ENCODE results near the gene PRICKLE4.

Gene PRICKLE4

GRCh38 chr6:41750374-41750773 lies 30.2 kb upstream of the PRICKLE4 start:
- H2BK5ac ChIP-seq (ENCODE audit: low read length), result no peak overlapping the region
- H3K27ac ChIP-seq (ENCODE audit: low read depth, low read length), result no peak overlapping the region
- no peak overlapping the region for H3K18ac ChIP-seq (ENCODE audit: low read length)
- no peaks in the 10 kb centered on the region for H3K4me1 ChIP-seq (ENCODE audit: control insufficient read depth, low read depth, low read length)
- H3K9ac ChIP-seq (ENCODE audit: low read length), result no peak overlapping the region
- DNase-seq, result no peak
- H4K8ac ChIP-seq (ENCODE audit: low read depth, low read length), result no peak overlapping the region
- H3K23ac ChIP-seq (ENCODE audit: low read length), result no peak overlapping the region
- no peaks in the 10 kb centered on the region for H3K79me2 ChIP-seq (ENCODE audit: control insufficient read depth, insufficient read depth, low read length)
- WGBS (ENCODE audit: extremely low coverage, insufficient coverage, low lambda C conversion rate), result no CpG with 5 or more reads among the region's 3 CpGs
- H3K4ac ChIP-seq (ENCODE audit: low read depth, low read length), result no peak overlapping the region
- H2AK5ac ChIP-seq (ENCODE audit: low read length), result no peak overlapping the region
- H2BK15ac ChIP-seq (replicated peaks; ENCODE audit: low read depth), result no peak overlapping the region
- no peaks in the 10 kb centered on the region for H3K27me3 ChIP-seq (ENCODE audit: insufficient read depth, low read length, poor library complexity)
- no peak overlapping the region for H3K4me3 ChIP-seq (ENCODE audit: low read length)
- H4K5ac ChIP-seq (ENCODE audit: low read length), result no peak overlapping the region
- no peaks in the 10 kb centered on the region for H3K36me3 ChIP-seq (ENCODE audit: control insufficient read depth, insufficient read depth, low read length)
- H3K79me1 ChIP-seq (ENCODE audit: low read length), result no peaks in the 10 kb centered on the region
- H2BK120ac ChIP-seq (ENCODE audit: low read depth, low read length), result no peak overlapping the region
- no peak overlapping the region for H3K4me2 ChIP-seq (ENCODE audit: low read length)
- H3K56ac ChIP-seq (ENCODE audit: low read length), result no peak overlapping the region

GRCh38 chr6:41755895-41756294 lies 24.7 kb upstream of the PRICKLE4 start:
- Histone ChIP-seq H2BK15ac (replicated peaks; ENCODE audit: low read depth) (no peak overlapping the region), H3K18ac (ENCODE audit: low read length) (no peak overlapping the region), H2BK5ac (ENCODE audit: low read length) (no peak overlapping the region), H3K4me3 (ENCODE audit: low read length) (no peak overlapping the region), H3K9ac (ENCODE audit: low read length) (no peak overlapping the region), H3K56ac (ENCODE audit: low read length) (no peak overlapping the region), H4K8ac (ENCODE audit: low read depth, low read length) (no peak overlapping the region), H3K79me2 (ENCODE audit: control insufficient read depth, insufficient read depth, low read length) (no peaks in the 10 kb centered on the region), H3K23ac (ENCODE audit: low read length) (no peak overlapping the region), H3K27me3 (ENCODE audit: insufficient read depth, low read length, poor library complexity) (no peaks in the 10 kb centered on the region), H3K4me2 (ENCODE audit: low read length) (no peak overlapping the region), H3K27ac (ENCODE audit: low read depth, low read length) (no peak overlapping the region), H3K4me1 (ENCODE audit: control insufficient read depth, low read depth, low read length) (no peaks in the 10 kb centered on the region), H2AK5ac (ENCODE audit: low read length) (no peak overlapping the region), H3K36me3 (ENCODE audit: control insufficient read depth, insufficient read depth, low read length) (no peaks in the 10 kb centered on the region), H4K5ac (ENCODE audit: low read length) (no peak overlapping the region), H2BK120ac (ENCODE audit: low read depth, low read length) (no peak overlapping the region), H3K4ac (ENCODE audit: low read depth, low read length) (no peak overlapping the region), H3K79me1 (ENCODE audit: low read length) (no peaks in the 10 kb centered on the region)
- WGBS (ENCODE audit: extremely low coverage, insufficient coverage, low lambda C conversion rate), result no CpG with 5 or more reads among the region's 4 CpGs
- DNase-seq, result no peak

GRCh38 chr6:41756354-41756753 lies 24.2 kb upstream of the PRICKLE4 start:
- Histone ChIP-seq H3K79me2 (ENCODE audit: control insufficient read depth, insufficient read depth, low read length) (no peaks in the 10 kb centered on the region), H3K23ac (ENCODE audit: low read length) (no peak overlapping the region), H3K9ac (ENCODE audit: low read length) (no peak overlapping the region), H3K56ac (ENCODE audit: low read length) (no peak overlapping the region), H3K27ac (ENCODE audit: low read depth, low read length) (no peak overlapping the region), H2BK5ac (ENCODE audit: low read length) (no peak overlapping the region), H2BK120ac (ENCODE audit: low read depth, low read length) (no peak overlapping the region), H3K18ac (ENCODE audit: low read length) (no peak overlapping the region), H3K36me3 (ENCODE audit: control insufficient read depth, insufficient read depth, low read length) (no peaks in the 10 kb centered on the region), H3K4me3 (ENCODE audit: low read length) (no peak overlapping the region), H3K79me1 (ENCODE audit: low read length) (no peaks in the 10 kb centered on the region), H3K4me1 (ENCODE audit: control insufficient read depth, low read depth, low read length) (no peaks in the 10 kb centered on the region), H3K4ac (ENCODE audit: low read depth, low read length) (no peak overlapping the region), H3K27me3 (ENCODE audit: insufficient read depth, low read length, poor library complexity) (no peaks in the 10 kb centered on the region), H2BK15ac (replicated peaks; ENCODE audit: low read depth) (no peak overlapping the region), H4K8ac (ENCODE audit: low read depth, low read length) (no peak overlapping the region), H2AK5ac (ENCODE audit: low read length) (no peak overlapping the region), H4K5ac (ENCODE audit: low read length) (no peak overlapping the region), H3K4me2 (ENCODE audit: low read length) (no peak overlapping the region)
- DNase-seq, result no peak
- WGBS (ENCODE audit: extremely low coverage, insufficient coverage, low lambda C conversion rate), result no CpG with 5 or more reads among the region's 13 CpGs

GRCh38 chr6:41757271-41757670 lies 23.3 kb upstream of the PRICKLE4 start:
- H3K27ac ChIP-seq (ENCODE audit: low read depth, low read length), result no peak overlapping the region
- H3K4me1 ChIP-seq (ENCODE audit: control insufficient read depth, low read depth, low read length), result no peaks in the 10 kb centered on the region
- no peak overlapping the region for H2BK120ac ChIP-seq (ENCODE audit: low read depth, low read length)
- no peak overlapping the region for H3K56ac ChIP-seq (ENCODE audit: low read length)
- no peaks in the 10 kb centered on the region for H3K27me3 ChIP-seq (ENCODE audit: insufficient read depth, low read length, poor library complexity)
- H3K9ac ChIP-seq (ENCODE audit: low read length), result no peak overlapping the region
- H4K5ac ChIP-seq (ENCODE audit: low read length), result no peak overlapping the region
- H3K79me2 ChIP-seq (ENCODE audit: control insufficient read depth, insufficient read depth, low read length), result no peaks in the 10 kb centered on the region
- H3K18ac ChIP-seq (ENCODE audit: low read length), result no peak overlapping the region
- H3K4ac ChIP-seq (ENCODE audit: low read depth, low read length), result no peak overlapping the region
- no peak overlapping the region for H3K23ac ChIP-seq (ENCODE audit: low read length)
- no peak overlapping the region for H4K8ac ChIP-seq (ENCODE audit: low read depth, low read length)
- no peak overlapping the region for H2BK15ac ChIP-seq (replicated peaks; ENCODE audit: low read depth)
- no CpG with 5 or more reads among the region's 6 CpGs for WGBS (ENCODE audit: extremely low coverage, insufficient coverage, low lambda C conversion rate)
- H3K4me3 ChIP-seq (ENCODE audit: low read length), result no peak overlapping the region
- H3K4me2 ChIP-seq (ENCODE audit: low read length), result no peak overlapping the region
- no peak overlapping the region for H2AK5ac ChIP-seq (ENCODE audit: low read length)
- DNase-seq, result no peak
- H3K36me3 ChIP-seq (ENCODE audit: control insufficient read depth, insufficient read depth, low read length), result no peaks in the 10 kb centered on the region
- no peaks in the 10 kb centered on the region for H3K79me1 ChIP-seq (ENCODE audit: low read length)
- no peak overlapping the region for H2BK5ac ChIP-seq (ENCODE audit: low read length)

- Histone ChIP-seq H3K79me1 (ENCODE audit: low read length) (no peaks in the 10 kb centered on the region), H3K56ac (ENCODE audit: low read length) (no peak overlapping the region), H4K8ac (ENCODE audit: low read depth, low read length) (no peak overlapping the region), H3K18ac (ENCODE audit: low read length) (no peak overlapping the region), H3K4me2 (ENCODE audit: low read length) (no peak overlapping the region), H2BK120ac (ENCODE audit: low read depth, low read length) (no peak overlapping the region), H3K4me1 (ENCODE audit: control insufficient read depth, low read depth, low read length) (no peaks in the 10 kb centered on the region), H3K36me3 (ENCODE audit: control insufficient read depth, insufficient read depth, low read length) (no peaks in the 10 kb centered on the region), H4K5ac (ENCODE audit: low read length) (no peak overlapping the region), H2BK5ac (ENCODE audit: low read length) (no peak overlapping the region), H3K27ac (ENCODE audit: low read depth, low read length) (no peak overlapping the region), H3K4ac (ENCODE audit: low read depth, low read length) (no peak overlapping the region), H3K27me3 (ENCODE audit: insufficient read depth, low read length, poor library complexity) (no peaks in the 10 kb centered on the region), H3K9ac (ENCODE audit: low read length) (no peak overlapping the region), H2BK15ac (replicated peaks; ENCODE audit: low read depth) (no peak overlapping the region), H3K79me2 (ENCODE audit: control insufficient read depth, insufficient read depth, low read length) (no peaks in the 10 kb centered on the region), H2AK5ac (ENCODE audit: low read length) (no peak overlapping the region), H3K23ac (ENCODE audit: low read length) (no peak overlapping the region), H3K4me3 (ENCODE audit: low read length) (no peak overlapping the region)
- DNase-seq, result peak; percentile 14
- whole genome bisulfite sequencing (ENCODE audit: extremely low coverage, insufficient coverage, low lambda C conversion rate), result no CpG with 5 or more reads among the region's 8 CpGs
Measured at GRCh38 chr6:41757931-41758640, 22.5 kb upstream of the PRICKLE4 start.

- Histone ChIP-seq H3K79me1 (ENCODE audit: low read length) (no peaks in the 10 kb centered on the region), H3K18ac (ENCODE audit: low read length) (no peak overlapping the region), H2BK120ac (ENCODE audit: low read depth, low read length) (no peak overlapping the region), H3K4me1 (ENCODE audit: control insufficient read depth, low read depth, low read length) (no peaks in the 10 kb centered on the region), H2BK5ac (ENCODE audit: low read length) (no peak overlapping the region), H3K23ac (ENCODE audit: low read length) (no peak overlapping the region), H3K27ac (ENCODE audit: low read depth, low read length) (no peak overlapping the region), H2BK15ac (replicated peaks; ENCODE audit: low read depth) (no peak overlapping the region), H3K36me3 (ENCODE audit: control insufficient read depth, insufficient read depth, low read length) (no peaks in the 10 kb centered on the region), H3K4ac (ENCODE audit: low read depth, low read length) (no peak overlapping the region), H3K4me2 (ENCODE audit: low read length) (no peak overlapping the region), H3K4me3 (ENCODE audit: low read length) (no peak overlapping the region), H4K8ac (ENCODE audit: low read depth, low read length) (no peak overlapping the region), H4K5ac (ENCODE audit: low read length) (no peak overlapping the region), H3K79me2 (ENCODE audit: control insufficient read depth, insufficient read depth, low read length) (no peaks in the 10 kb centered on the region), H3K56ac (ENCODE audit: low read length) (no peak overlapping the region), H3K9ac (ENCODE audit: low read length) (no peak overlapping the region), H2AK5ac (ENCODE audit: low read length) (no peak overlapping the region), H3K27me3 (ENCODE audit: insufficient read depth, low read length, poor library complexity) (no peaks in the 10 kb centered on the region)
- no CpG with 5 or more reads among the region's 6 CpGs for WGBS (ENCODE audit: extremely low coverage, insufficient coverage, low lambda C conversion rate)
- no peak for DNase-seq
Measured at GRCh38 chr6:41758641-41759035, 21.9 kb upstream of the PRICKLE4 start.

All from mesendoderm (in vitro differentiated cells).